Ishikawa (cell line): Measurements from ENCODE around the gene WIPI1.

ENCODE experiments used
- CEBPB ChIP-seq: IDR thresholded peaks from 2 replicates; pipeline ENCODE4 v1.6.1; 2012
- CREB1 ChIP-seq: IDR thresholded peaks from 2 replicates; pipeline ENCODE4 v1.6.1; 2012; ENCODE audit warnings: low read depth
- EGR1 ChIP-seq: IDR thresholded peaks from 2 replicates; pipeline ENCODE4 v1.6.1; 2012
- FOXM1 ChIP-seq: IDR thresholded peaks from 2 replicates; pipeline ENCODE4 v1.6.1; 2012; ENCODE audit warnings: low read depth, borderline replicate concordance
- NFIC ChIP-seq: IDR thresholded peaks from 2 replicates; pipeline ENCODE4 v1.6.1; 2012
- RAD21 ChIP-seq: IDR thresholded peaks from 2 replicates; pipeline ENCODE4 v1.6.1; 2012; ENCODE audit warnings: low read depth
- REST ChIP-seq: IDR thresholded peaks from 2 replicates; pipeline ENCODE4 v1.6.1; 2012; ENCODE audit warnings: low read depth, mild to moderate bottlenecking
- TAF1 ChIP-seq: IDR thresholded peaks from 2 replicates; pipeline ENCODE4 v1.6.1; 2012; ENCODE audit warnings: low read depth, mild to moderate bottlenecking
- TCF12 ChIP-seq: IDR thresholded peaks from 2 replicates; pipeline ENCODE4 v1.6.1; 2012; ENCODE audit warnings: low read depth
- TEAD4 ChIP-seq: IDR thresholded peaks from 2 replicates; pipeline ENCODE4 v1.6.1; 2012
- YY1 ChIP-seq: IDR thresholded peaks from 2 replicates; pipeline ENCODE4 v1.6.1; 2012; ENCODE audit warnings: low read depth
- ZBTB7A ChIP-seq: IDR thresholded peaks from 2 replicates; pipeline ENCODE4 v1.6.1; 2012; ENCODE audit warnings: low read depth
- TF ChIP-seq, protein P1 (sequence below): IDR thresholded peaks from 2 replicates; pipeline ENCODE4 v1.6.1; 2012
- TF ChIP-seq, protein P2 (sequence below): IDR thresholded peaks from 2 replicates; pipeline ENCODE4 v1.6.1; 2012

Gene WIPI1

DNA sequence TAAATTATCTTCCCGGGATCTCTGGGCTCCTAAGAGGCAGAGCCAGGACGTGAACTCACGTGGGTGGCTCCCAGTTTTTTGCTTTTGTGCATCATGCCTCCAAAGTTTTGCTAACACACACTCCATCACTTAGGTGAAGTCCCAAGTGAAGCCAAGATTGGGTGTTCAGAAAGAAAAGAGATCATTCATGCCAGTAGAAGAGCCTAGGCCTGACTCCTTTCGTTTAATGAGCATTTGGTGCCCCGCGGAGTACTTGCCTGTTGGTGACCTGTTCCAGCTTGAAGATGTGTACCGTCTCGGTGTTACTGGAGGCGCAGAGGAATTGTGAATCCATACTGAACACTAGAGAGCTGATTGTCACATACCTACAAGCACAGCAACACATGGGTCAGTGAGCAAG lies 24.1 kb downstream of the WIPI1 start:
- TF ChIP-seq NFIC (no peak), ZBTB7A (no peak), CEBPB (no peak), FOXM1 (no peak), CREB1 (no peak), YY1 (no peak)

DNA sequence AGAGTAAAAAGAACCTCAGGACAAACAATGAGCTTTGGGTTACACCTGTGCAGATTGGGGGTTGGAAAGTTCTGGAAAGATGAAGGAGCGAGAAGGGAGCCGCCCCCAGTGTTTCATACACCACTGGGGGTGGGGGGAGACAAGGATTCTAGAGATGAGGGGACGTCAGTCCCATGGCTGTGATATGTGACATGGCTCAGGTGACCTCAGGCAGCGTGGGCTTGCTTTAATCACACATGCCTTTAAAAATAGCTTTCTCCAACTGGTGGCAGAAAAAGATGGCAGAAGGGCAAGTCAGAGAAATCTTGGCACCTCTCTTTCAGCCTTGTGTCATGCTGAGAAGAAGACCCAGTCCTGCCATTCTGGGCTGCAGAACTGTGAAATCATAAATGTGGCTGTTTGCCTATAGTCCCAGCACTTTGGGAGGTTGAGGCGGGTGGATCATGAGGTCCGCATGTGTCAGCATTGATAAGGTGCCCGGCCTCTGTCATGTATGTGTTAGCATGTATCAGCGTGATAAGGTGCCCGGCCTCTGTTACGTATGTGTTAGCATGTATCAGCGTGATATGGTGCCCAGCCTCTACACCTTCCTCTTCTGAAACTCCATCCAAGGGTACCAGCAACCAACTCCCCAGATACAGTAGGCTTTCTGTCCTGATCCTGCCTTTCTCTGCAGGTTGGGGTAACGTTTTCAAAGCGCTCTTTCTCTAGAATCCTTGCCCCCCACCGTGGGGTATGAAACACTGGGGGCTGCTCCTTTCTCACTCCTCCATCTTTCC lies 25.0 kb downstream of the WIPI1 start:
- TF ChIP-seq FOXM1 (no peak), NFIC (no peak), ZBTB7A (no peak), CEBPB (no peak), REST (no peak), EGR1 (no peak), TCF12 (no peak), CREB1 (no peak)
- TF ChIP-seq, protein P1, sequence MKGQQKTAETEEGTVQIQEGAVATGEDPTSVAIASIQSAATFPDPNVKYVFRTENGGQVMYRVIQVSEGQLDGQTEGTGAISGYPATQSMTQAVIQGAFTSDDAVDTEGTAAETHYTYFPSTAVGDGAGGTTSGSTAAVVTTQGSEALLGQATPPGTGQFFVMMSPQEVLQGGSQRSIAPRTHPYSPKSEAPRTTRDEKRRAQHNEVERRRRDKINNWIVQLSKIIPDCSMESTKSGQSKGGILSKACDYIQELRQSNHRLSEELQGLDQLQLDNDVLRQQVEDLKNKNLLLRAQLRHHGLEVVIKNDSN, result no peak
- TF ChIP-seq, protein P2, sequence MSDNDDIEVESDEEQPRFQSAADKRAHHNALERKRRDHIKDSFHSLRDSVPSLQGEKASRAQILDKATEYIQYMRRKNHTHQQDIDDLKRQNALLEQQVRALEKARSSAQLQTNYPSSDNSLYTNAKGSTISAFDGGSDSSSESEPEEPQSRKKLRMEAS, result no peak

- TF ChIP-seq CEBPB, result no peak
- TF ChIP-seq RAD21, result peak; percentile 25; the same call in 1 of the 2 replicates
Measured at GRCh38 chr17:68431661-68432071, 25.6 kb downstream of the WIPI1 start.

GRCh38 chr17:68431045-68431608 lies 26.2 kb downstream of the WIPI1 start:
- TF ChIP-seq, protein P2, result no peak
- TF ChIP-seq ZBTB7A, result no peak
- TF ChIP-seq EGR1, result no peak
- TF ChIP-seq TAF1, result no peak
- no peak for TF ChIP-seq TCF12
- no peak for TF ChIP-seq RAD21
- no peak for TF ChIP-seq REST
- TF ChIP-seq CREB1, result no peak
- TF ChIP-seq TEAD4, result no peak
- TF ChIP-seq YY1, result no peak
- TF ChIP-seq FOXM1, result no peak
- no peak for TF ChIP-seq NFIC

- TF ChIP-seq FOXM1, result no peak
- no peak for TF ChIP-seq REST
Measured at GRCh38 chr17:68429881-68430280, 27.4 kb downstream of the WIPI1 start.
